Right lobe of liver (tissue), 6 donors: ENCODE data around the gene LRRTM4. TPM values are rescaled to one million over a fixed set of nuclear protein-coding genes. Genes with fewer than 3 reads are reported as not detected.
A peak's percentile ranks its signal among the peaks of the same experiment; 100 is the strongest.
"Not testable (repeated sequence)": the region's sequence is repeated elsewhere in the genome, so short reads cannot be mapped to it uniquely, and the experiment has no call there.

Experiments used
- ATAC-seq, 4 donors: fragments of 200-7000 bp; cut with Tn5 transposase; one replicate each; pipeline ENCODE4 v1.9.1; 2020; ENCODE audit warnings: mild to moderate bottlenecking in 4 of 4, moderate library complexity in 4 of 4
- DNase-seq, 3 donors: peaks; one replicate each; pipeline ENCODE4 v3.0.0-alpha.2; 2020
- H3K27ac ChIP-seq, 3 donors: fragments of 200-600 bp; one replicate each; pipeline ENCODE4 v1.8.0; 2022
- H3K27me3 ChIP-seq, 2 donors: fragments of 200-600 bp; one replicate each; pipeline ENCODE4 v1.8.0; 2022
- H3K36me3 ChIP-seq, 4 donors: fragments of 200-600 bp; sonication (generic) in 1 of 4; one replicate each; pipeline versions ENCODE4 v1.5.1 to v1.8.0; 2017 to 2022; ENCODE audit warnings: control low read depth in 1 of 4
- H3K4me1 ChIP-seq, 4 donors: fragments of 200-600 bp; sonication (generic) in 1 of 4; one replicate each; pipeline versions ENCODE4 v1.5.1 to v1.8.0; 2017 to 2022; ENCODE audit warnings: control low read depth in 1 of 4
- H3K4me3 ChIP-seq, 3 donors: fragments of 200-600 bp; one replicate each; pipeline ENCODE4 v1.8.0; 2022
- H3K9me3 ChIP-seq, 4 donors: fragments of 200-600 bp; sonication (generic) in 1 of 4; one replicate each; pipeline versions ENCODE4 v1.5.1 to v1.8.0; 2017 to 2022; ENCODE audit warnings: control low read depth in 1 of 4
- CTCF ChIP-seq, 4 donors: fragments of 200-600 bp in 3 of 4; fragments of 450-650 bp in 1 of 4; IDR thresholded peaks; one replicate each; pipeline versions ENCODE4 v1.5.1 to v1.8.0; 2016 to 2022; ENCODE audit warnings: antibody characterized with exemption in 4 of 4, mild to moderate bottlenecking in 2 of 4
- POLR2A ChIP-seq: fragments of 450-650 bp; IDR thresholded peaks from one replicate; pipeline ENCODE4 v1.6.1; 2017; ENCODE audit warnings: antibody characterized with exemption, mild to moderate bottlenecking
- WGBS: methylation state at CpG from one replicate; pipeline ENCODE4 v1.1.6; 2018; ENCODE audit warnings: low coverage, low lambda C conversion rate; ENCODE audit not compliant: insufficient coverage; ENCODE audit errors: missing lambda C conversion rate; 5-methylcytosine and 5-hydroxymethylcytosine counted together
- intact Hi-C, 2 donors: fragments of 100-400 bp; cut with DNase I; formaldehyde crosslinking; loops; one replicate each; pipeline versions ENCODE4 v1.11.2 to v1.14.1; 2022
- total RNA-seq, 6 experiments: library from RNA; depleted of rRNA in 2 of 6; stranded (reverse); fragments of >200 nt in 2 of 6; fragmentation: NEBNext Ultra II Directional in 3 of 6; extraction: Animal tissue kit (Norgen Biotek cat#: 25700) in 3 of 6; gene quantifications; one replicate each; pipeline versions ENCODE4 v1.1.0 to v1.2.4, GENCODE V29; 2016 to 2023
- donor health status: DM: no; HTN: yes; CAD: no.
- donor health status: DM: no; HTN: no; CAD: no.
- donor health status: DM: no; HTN: no; CAD: no.
- donor health status: DM: no; HTN: yes; CAD: no.
- donor health status: DM: no; HTN: yes; CAD: no.

The LRRTM4 gene
- total RNA-seq, 6 experiments from 2014 or later = 0.09 to 0.10 (median 0.09) TPM; not detected in 3

DNA sequence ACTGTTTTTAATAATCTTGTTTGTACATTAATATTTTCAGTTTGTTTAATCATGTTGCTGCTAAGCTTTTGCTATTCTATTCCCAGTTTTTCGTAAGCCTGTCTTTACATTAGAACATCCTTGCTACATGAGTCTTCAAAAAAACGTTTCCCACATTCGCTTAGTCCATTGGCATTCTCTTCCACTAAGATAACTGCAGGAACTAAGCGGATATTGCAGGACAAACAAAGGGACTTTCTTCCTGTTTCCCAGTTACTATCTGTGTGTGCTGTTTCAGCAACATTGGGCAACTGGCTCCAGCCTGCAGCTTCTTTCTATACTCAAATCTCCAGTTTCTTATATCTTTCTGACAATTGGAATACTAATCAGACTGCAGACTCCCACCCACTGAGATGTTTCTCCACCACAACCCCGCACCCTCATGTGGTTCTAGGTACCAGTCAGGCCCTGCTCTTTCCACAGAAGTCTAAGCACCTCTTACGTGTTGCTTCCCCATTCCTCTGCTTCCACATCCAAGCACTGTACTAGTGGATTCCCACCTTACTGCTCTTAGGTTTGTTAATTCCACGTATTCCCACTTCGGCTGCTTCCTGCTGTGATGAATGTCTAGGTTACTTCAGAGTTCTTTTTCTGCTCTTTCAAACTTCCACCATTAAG lies 420.3 kb downstream of the LRRTM4 start:
- H3K36me3 ChIP-seq = no peaks in the 10 kb centered on the region
- H3K27ac ChIP-seq = no peak overlapping the region
- no peaks in the 10 kb centered on the region for H3K4me1 ChIP-seq
- intact Hi-C loops = no loop called here
- 40% methylated on average over 8 of the region's 8 CpGs for WGBS
- no peak for TF ChIP-seq POLR2A
- TF ChIP-seq CTCF (IDR thresholded peaks at IDR 0.05) = no peak
- peak; percentile 42 to 59 (median 47) for ATAC-seq
- no peaks in the 10 kb centered on the region for H3K27me3 ChIP-seq
- no peak for DNase-seq
- H3K4me3 ChIP-seq = no peak overlapping the region
- no peaks in the 10 kb centered on the region for H3K9me3 ChIP-seq

- Histone ChIP-seq H3K36me3 (no peaks in the 10 kb centered on the region), H3K4me3 (no peak overlapping the region), H3K27me3 (no peaks in the 10 kb centered on the region), H3K4me1 (no peaks in the 10 kb centered on the region), H3K9me3 (no peaks in the 10 kb centered on the region), H3K27ac (no peak overlapping the region)
- intact Hi-C loops = no loop called here
- DNase-seq = no peak
- TF ChIP-seq POLR2A (no peak), CTCF (IDR thresholded peaks at IDR 0.05) (no peak)
- 70% methylated on average over 2 of the region's 2 CpGs for WGBS
- no peak for ATAC-seq
Observed at GRCh38 chr2:77099961-77100360, 422.2 kb downstream of the LRRTM4 start.

DNA sequence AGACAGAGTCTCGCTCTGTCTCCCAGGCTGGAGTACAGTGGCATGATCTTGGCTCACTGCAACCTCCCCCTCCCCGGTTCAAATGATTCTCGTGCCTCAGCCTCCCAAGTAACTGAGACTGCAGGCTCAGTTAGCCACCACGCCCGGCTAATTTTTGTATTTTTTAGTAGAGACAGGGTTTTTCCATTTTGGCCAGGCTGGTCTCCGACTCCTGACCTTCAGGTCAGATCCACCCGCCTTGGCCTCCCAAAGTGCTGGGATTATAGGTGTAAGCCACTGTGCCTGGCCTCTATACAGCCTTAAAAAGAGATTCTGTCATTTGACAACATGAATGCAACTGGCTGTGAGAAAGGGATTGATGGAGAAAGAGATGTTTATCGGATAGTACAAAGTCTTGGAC lies 426.7 kb downstream of the LRRTM4 start:
- H3K4me1 ChIP-seq, H3K27ac ChIP-seq, H3K27me3 ChIP-seq, ATAC-seq, H3K9me3 ChIP-seq, H3K4me3 ChIP-seq, H3K36me3 ChIP-seq, DNase-seq, intact Hi-C loops: not testable (repeated sequence)
- WGBS = 43% methylated on average over 7 of the region's 8 CpGs

DNA sequence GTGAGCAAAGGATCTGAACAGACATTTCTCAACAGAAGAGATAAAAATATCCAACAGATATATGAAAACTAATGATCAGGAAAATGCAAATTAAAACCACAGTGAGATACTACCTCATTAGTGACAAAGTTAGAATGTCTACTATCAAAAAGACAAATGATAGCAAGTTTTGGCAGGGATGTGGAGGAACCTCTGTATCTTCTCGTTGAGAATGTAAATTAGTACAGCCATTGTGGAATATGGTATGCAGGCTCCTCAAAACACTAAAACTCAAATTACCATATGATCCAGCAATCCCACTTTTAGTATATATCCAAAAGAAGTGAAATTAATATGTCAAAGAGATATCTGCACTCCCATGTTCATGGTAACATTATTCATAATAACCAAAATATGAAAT lies 427.1 kb downstream of the LRRTM4 start:
- 50% methylated on average over 1 of the region's 1 CpG for WGBS
- no peaks in the 10 kb centered on the region for H3K36me3 ChIP-seq
- no peaks in the 10 kb centered on the region for H3K4me1 ChIP-seq
- H3K4me3 ChIP-seq = no peak overlapping the region
- TF ChIP-seq CTCF (IDR thresholded peaks at IDR 0.05) (no peak), POLR2A (no peak)
- intact Hi-C loops = no loop called here
- no peak overlapping the region for H3K27ac ChIP-seq
- H3K9me3 ChIP-seq = no peaks in the 10 kb centered on the region
- no peaks in the 10 kb centered on the region for H3K27me3 ChIP-seq
- ATAC-seq (no peak), DNase-seq (no peak)

GRCh38 chr2:77088424-77088823 lies 433.8 kb downstream of the LRRTM4 start:
- DNase-seq, H3K36me3 ChIP-seq, H3K9me3 ChIP-seq, H3K4me3 ChIP-seq, ATAC-seq, H3K27me3 ChIP-seq, intact Hi-C loops, H3K27ac ChIP-seq, H3K4me1 ChIP-seq: not testable (repeated sequence)
- 11% methylated on average over 12 of the region's 13 CpGs for WGBS
